HPDE6-E6E7 (cell line): Measurements from ENCODE around the gene EEIG2.
"Not testable (repeated sequence)": the region's sequence is repeated elsewhere in the genome, so short reads cannot be mapped to it uniquely, and the experiment has no call there.

Source experiments
- DNase-seq: peaks from one replicate; pipeline ENCODE4 v3.0.0; 2011; ENCODE audit warnings: missing footprints; ENCODE audit errors: extremely low spot score

EEIG2 gene

GRCh38 chr1:108547493-108547892, 12.4 kb upstream of the EEIG2 start:
- DNase-seq: not testable (repeated sequence)

- no peak for DNase-seq
These were observed 8.6 kb upstream of the EEIG2 start for GRCh38 chr1:108551137-108551862.

DNA sequence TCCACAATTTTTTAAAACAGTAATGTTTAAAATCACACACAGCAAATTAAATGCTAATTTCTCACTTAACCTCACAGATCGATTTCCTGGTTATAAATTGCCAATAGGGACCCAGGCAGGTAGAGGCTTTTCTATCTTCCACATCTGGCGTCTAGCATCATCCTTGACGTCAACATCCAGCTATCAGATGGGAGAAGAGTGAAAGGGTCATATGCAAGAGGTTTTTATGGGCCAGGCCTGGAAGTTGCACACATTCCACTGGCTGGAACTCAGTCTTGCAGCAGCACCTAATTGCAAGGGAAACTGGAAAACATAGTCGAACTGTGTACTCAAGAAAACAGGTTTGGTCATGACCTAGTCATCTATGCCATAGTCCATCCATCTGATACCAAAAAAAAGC, 6.0 kb upstream of the EEIG2 start:
- DNase-seq: no peak

DNA sequence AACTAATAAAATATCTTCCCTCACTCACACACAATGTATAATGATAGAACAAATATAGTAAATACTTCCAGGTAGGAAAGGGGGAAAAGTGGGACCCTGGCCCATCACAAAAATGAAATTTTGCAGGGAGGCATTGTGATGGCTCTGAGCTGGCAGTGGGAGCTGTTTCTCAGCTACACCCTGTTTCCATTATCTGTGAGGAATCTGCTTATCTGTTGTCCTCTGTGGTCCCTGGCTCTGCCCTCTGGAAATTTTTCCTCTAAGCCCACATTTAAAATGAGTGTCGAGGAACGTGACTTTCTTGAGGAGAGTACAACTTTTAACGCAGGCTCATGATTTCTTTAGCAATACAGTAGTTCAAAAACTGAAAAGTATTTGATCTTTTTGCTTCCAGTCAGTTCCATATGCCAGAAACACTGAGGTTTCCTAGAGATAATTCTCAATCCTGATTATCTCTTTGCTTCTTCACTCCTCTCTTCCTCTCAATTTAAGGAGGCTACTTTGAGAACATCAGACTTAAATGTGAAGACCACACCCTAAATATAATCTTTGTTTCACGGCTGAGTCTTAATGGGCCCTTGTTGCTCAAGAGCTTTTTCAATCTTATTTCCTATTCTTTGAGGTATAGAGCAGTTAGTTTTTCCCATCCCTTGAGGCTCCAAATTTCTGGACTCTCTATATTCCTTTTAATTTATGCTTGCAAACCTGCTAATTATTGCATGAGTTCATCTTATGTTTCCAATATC, 5.0 kb upstream of the EEIG2 start:
- no peak for DNase-seq

GRCh38 chr1:108556066-108556465, 3.8 kb upstream of the EEIG2 start:
- no peak for DNase-seq

DNA sequence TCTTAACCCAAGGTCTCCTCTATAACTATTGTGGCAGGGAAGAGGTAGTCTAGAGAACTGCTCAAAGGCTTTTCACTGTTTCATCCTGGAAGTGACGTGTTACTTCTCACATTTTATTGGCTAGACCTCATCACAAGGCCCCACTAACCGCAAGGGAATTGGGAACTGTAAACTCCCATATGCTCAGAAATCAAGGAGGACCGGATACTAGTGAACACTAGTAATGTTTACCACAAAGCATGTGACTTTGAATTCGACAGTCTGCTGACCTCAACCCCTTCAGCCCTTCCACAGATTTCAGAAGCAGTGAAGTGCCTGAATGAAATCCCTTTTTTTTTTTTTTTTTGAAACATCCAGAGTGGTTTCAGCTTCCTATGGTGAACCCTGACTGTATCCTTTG, 3.4 kb upstream of the EEIG2 start:
- no peak for DNase-seq

DNA sequence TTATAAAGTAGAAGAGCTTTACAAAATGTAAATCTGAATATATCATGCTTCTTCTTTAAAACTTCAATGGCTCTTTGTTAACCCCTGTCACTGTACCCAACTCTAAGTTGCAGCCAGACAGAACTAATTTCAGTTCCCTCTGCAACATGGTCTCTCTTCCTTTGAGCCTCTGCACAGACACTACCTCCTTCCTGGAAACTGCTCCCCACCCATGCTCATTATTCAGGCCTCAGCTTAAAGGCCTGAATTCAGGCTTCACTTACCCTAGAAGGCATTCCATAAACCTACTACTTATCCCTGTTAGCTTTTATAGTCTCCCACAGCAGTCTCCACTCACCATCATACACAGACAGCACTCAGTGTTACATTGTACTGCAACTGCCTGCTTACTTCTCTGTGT, 2.6 kb upstream of the EEIG2 start:
- DNase-seq: no peak

DNA sequence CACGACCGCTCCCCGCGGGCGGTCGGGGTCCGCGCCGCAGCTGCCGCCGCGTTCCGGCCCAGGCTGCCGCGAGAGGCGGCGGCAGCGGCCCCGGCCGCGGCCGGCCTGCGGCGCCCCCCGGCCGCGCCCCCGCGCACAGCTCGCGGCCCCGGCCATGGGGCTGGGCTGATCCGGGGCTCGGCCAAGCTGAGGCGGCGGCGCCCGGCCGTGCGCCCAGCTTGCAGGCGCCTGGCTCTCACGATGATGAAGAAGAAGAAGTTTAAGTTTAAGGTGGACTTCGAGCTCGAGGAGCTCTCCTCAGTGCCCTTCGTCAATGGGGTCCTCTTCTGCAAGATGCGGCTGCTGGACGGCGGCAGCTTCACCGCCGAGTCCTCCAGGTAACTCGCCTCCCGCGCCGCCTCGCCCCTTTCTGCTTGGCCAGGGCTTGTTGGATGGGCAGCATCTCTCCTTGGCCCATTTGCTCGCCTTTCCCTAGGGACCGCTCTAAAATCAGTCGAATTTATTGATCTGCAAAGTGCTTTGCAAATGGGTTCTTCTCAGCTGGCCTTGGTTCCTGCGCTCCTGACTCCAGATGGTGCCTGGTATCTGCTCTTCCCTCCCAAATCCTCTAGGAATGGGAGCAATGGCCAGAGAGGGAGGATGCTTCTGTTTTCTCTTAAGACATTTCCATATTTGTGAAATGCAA, 431 bp downstream of the EEIG2 start:
- no peak for DNase-seq

DNA sequence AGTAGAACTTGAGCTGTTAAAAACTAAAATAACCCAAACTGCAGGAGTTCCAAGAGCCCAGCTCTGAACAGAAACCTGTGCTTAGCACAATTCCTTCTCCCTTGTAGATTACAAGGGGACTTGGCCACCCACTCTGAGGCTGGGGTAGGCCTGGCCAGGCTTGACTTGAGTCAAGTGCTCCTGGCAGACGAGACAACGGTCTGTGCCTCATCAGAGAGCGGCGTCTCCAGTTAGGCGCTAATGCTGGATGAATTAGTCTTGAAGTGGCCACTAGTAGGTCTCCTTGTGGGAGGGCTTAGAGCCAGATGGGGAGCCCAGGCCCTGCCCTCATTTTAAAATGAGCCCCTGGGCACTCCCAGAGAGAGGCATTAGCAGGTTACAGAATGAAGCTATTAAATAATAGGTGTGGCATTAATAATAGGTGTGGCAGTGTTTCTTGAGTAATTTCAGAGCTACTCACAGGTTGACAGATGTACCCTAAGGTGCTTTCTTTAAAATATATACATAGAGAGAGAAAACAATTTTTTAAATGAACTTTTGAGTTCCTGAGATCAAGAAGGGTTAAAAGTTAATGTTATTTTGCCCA, 1.1 kb downstream of the EEIG2 start:
- peak; percentile 22 for DNase-seq

GRCh38 chr1:108561689-108562326, 1.9 kb downstream of the EEIG2 start:
- peak; percentile 61 for DNase-seq

GRCh38 chr1:108563808-108564207, 3.9 kb downstream of the EEIG2 start:
- no peak for DNase-seq

DNA sequence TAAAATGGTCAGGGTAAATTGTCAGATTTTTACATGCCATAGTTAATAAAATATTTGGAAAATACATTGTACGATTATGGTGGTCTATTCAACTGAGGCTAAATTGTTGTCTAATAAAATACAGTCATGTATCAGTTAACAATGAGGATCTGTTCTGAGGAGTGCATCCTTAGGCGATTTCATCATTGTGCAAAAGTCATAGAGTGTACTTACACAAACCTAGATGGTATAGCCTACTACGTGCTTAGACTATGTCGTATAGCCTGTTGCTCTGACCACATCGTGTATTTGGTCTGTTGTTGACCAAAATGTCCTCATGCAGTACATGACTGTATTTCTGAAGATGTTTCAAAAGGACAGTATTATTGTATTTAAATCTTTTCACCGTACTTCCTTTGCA, 5.2 kb downstream of the EEIG2 start:
- no peak for DNase-seq

DNA sequence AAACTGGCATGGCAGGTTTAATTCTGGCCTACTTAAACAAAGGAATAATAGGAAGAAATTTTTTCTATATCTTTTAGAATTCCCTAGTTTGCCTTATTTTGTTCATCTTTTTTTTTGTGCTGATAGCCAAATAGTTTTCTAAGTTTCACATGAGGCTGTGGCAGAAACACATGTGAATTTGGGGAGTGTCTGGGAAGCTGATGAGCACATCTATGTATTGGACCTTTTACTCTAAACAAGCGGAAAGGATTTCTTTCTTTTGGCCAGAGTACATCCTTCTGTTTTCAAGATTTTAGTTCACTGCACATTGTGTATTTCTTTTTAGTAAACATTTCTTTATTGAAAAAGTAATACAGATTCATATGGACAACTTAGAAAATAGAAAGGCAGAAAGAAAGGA, 5.6 kb downstream of the EEIG2 start:
- no peak for DNase-seq

DNA sequence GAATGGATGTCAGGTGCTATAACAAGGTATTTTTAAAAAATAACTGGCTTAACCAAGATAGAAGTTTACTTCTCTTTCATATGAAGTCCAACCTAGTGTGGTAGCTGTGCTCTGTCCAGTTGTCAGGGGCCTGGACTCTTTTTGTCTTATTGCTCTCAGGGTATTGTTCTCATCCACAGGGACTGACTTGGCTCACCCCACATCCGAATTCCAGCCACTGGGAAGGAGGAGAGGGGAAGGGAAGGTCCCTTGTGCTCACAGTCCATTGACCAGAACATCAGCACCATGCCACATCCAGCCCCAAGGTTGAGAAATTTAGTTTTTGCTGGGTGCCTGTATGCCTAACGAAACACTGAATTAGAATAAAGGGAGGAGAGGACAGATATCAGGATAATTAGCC, 8.7 kb downstream of the EEIG2 start:
- DNase-seq: no peak

GRCh38 chr1:108569097-108569728, 9.3 kb downstream of the EEIG2 start:
- DNase-seq: no peak

DNA sequence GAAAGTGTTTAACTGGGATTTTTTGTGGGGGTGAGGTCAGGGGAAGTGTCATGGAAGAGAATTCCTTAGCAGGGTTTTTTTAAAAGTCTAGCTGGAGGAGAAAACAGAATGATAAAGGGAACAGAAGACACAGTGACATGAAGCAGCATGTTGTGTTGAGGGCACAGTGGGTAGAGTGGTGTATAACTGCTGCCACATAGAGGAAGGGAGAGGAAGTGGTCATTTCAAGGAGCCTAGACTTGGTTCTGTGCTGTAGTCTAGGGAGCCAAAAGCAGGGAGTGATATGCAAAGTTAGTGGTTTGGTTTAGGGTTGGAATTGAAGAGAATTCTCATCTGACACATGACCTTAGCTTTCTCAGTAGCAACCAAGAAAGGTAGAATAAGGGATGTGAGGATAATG, 10.2 kb downstream of the EEIG2 start:
- peak; percentile 13 for DNase-seq

- DNase-seq: no peak
These were observed 11.1 kb downstream of the EEIG2 start for GRCh38 chr1:108570998-108571401.

DNA sequence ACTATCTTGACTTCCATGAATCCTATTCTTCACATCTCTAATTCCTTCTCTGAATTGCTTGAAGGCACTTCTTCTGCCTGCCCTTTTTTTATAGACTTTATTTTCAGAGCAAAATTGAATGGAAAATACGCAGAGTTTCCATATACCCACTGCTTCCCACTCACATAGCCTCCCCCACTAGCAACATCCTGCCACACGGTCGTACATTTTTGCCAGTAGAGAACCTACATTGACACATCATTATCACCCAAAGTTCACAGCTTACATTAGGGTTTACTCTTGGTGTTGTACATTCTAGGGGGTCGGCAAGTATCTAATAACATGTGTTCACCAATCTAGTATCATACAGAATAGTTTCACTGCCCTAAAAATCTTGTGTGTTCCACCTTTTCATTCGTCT, 12.3 kb downstream of the EEIG2 start:
- no peak for DNase-seq

GRCh38 chr1:108573183-108573582, 13.3 kb downstream of the EEIG2 start:
- DNase-seq: no peak

- no peak for DNase-seq
These were observed 14.1 kb downstream of the EEIG2 start for GRCh38 chr1:108574008-108574407.

GRCh38 chr1:108575375-108575774, 15.5 kb downstream of the EEIG2 start:
- no peak for DNase-seq
